Mesenchymal stem cell (in vitro differentiated cells and primary cell): ENCODE data around the gene MPRIP.
A peak's percentile ranks its signal among the peaks of the same experiment; 100 is the strongest.

Experiments used
- DNase-seq: peaks from one replicate; pipeline ENCODE4 v3.0.0-alpha.2; 2013
- H2AFZ ChIP-seq: one replicate; pipeline ENCODE4 v1.6.1; 2013; ENCODE audit warnings: low read depth, mild to moderate bottlenecking, control low read depth, inconsistent platforms, low read length, moderate library complexity
- H2AK5ac ChIP-seq: 2 replicates; pipeline ENCODE4 v1.6.1; 2013; ENCODE audit warnings: low read length, moderate library complexity, mild to moderate bottlenecking, inconsistent platforms; ENCODE audit not compliant: severe bottlenecking
- H2BK120ac ChIP-seq: one replicate; pipeline ENCODE4 v1.6.1; 2013; ENCODE audit warnings: low read depth, mild to moderate bottlenecking, inconsistent platforms, low read length, moderate library complexity
- H2BK12ac ChIP-seq, 2 experiments: one replicate each; pipeline ENCODE4 v1.6.1; 2013; ENCODE audit warnings: inconsistent platforms in 2 of 2, low read length in 2 of 2, mild to moderate bottlenecking in 2 of 2, moderate library complexity in 2 of 2, control low read depth in 1 of 2
- H2BK15ac ChIP-seq: one replicate; pipeline ENCODE4 v1.6.1; 2013; ENCODE audit warnings: mild to moderate bottlenecking, low read depth, inconsistent platforms; ENCODE audit not compliant: poor library complexity, severe bottlenecking
- H2BK5ac ChIP-seq: 2 replicates; pipeline ENCODE4 v1.6.1; 2013; ENCODE audit warnings: low read depth, mild to moderate bottlenecking, low read length, control low read depth, inconsistent platforms; ENCODE audit not compliant: poor library complexity, severe bottlenecking
- H3K14ac ChIP-seq, 2 experiments: one replicate each; pipeline ENCODE4 v1.6.1; 2013; ENCODE audit warnings: inconsistent platforms in 2 of 2, low read length in 2 of 2, control low read depth in 1 of 2, mild to moderate bottlenecking in 1 of 2, moderate library complexity in 1 of 2
- H3K18ac ChIP-seq, 2 experiments: one replicate each; pipeline ENCODE4 v1.6.1; 2013; ENCODE audit warnings: inconsistent platforms in 2 of 2, low read length in 2 of 2, control low read depth in 1 of 2, low read depth in 1 of 2, mild to moderate bottlenecking in 1 of 2
- H3K23ac ChIP-seq, 2 experiments: one replicate each; pipeline ENCODE4 v1.6.1; 2013; ENCODE audit warnings: inconsistent platforms in 2 of 2, low read length in 2 of 2, mild to moderate bottlenecking in 2 of 2, moderate library complexity in 2 of 2, control low read depth in 1 of 2
- H3K27ac ChIP-seq: 2 replicates; pipeline ENCODE4 v1.5.1; 2013; ENCODE audit warnings: mild to moderate bottlenecking, moderate library complexity, low read length, control low read depth, inconsistent platforms; ENCODE audit not compliant: poor library complexity, severe bottlenecking
- H3K27me3 ChIP-seq, 2 experiments: 2 replicates each; pipeline versions ENCODE4 v1.6.1 to v1.7.0; 2013; ENCODE audit warnings: low read length in 2 of 2, mild to moderate bottlenecking in 2 of 2, moderate library complexity in 2 of 2, control low read depth in 1 of 2, inconsistent platforms in 1 of 2; ENCODE audit not compliant: control insufficient read depth in 1 of 2, insufficient read depth in 1 of 2
- H3K36me3 ChIP-seq, 2 experiments: 2 replicates each; pipeline versions ENCODE4 v1.6.1 to v1.7.0; 2013; ENCODE audit warnings: low read length in 2 of 2, control low read depth in 1 of 2, inconsistent platforms in 1 of 2, low read depth in 1 of 2, mild to moderate bottlenecking in 1 of 2; ENCODE audit not compliant: insufficient read depth in 2 of 2, control insufficient read depth in 1 of 2
- H3K4ac ChIP-seq, 2 experiments: one replicate each; pipeline ENCODE4 v1.6.1; 2013; ENCODE audit warnings: inconsistent platforms in 2 of 2, low read length in 2 of 2, mild to moderate bottlenecking in 2 of 2, moderate library complexity in 2 of 2, control low read depth in 1 of 2, low read depth in 1 of 2
- H3K4me1 ChIP-seq: 2 replicates; pipeline ENCODE4 v1.6.1; 2013; ENCODE audit warnings: low read depth, low read length, control low read depth; ENCODE audit not compliant: control insufficient read depth, insufficient read depth
- H3K4me2 ChIP-seq: 2 replicates; pipeline ENCODE4 v1.6.1; 2013; ENCODE audit warnings: low read length, mild to moderate bottlenecking, inconsistent platforms; ENCODE audit not compliant: poor library complexity, severe bottlenecking
- H3K4me3 ChIP-seq, 2 experiments: 2 replicates each; pipeline versions ENCODE4 v1.5.1 to v1.7.0; 2013; ENCODE audit warnings: low read length in 2 of 2, mild to moderate bottlenecking in 2 of 2, control low read depth in 1 of 2, low read depth in 1 of 2; ENCODE audit not compliant: insufficient read depth in 1 of 2
- H3K79me1 ChIP-seq: replicated peaks from 2 replicates; pipeline ENCODE4 v1.6.1; 2013; ENCODE audit warnings: mild to moderate bottlenecking, control low read depth, low read length, inconsistent platforms; ENCODE audit not compliant: poor library complexity, severe bottlenecking
- H3K9ac ChIP-seq: 2 replicates; pipeline ENCODE4 v1.7.0; 2013; ENCODE audit warnings: mild to moderate bottlenecking, low read length, moderate library complexity
- H3K9me3 ChIP-seq: 2 replicates; pipeline ENCODE4 v1.7.0; 2013; ENCODE audit warnings: mild to moderate bottlenecking, low read length; ENCODE audit not compliant: control insufficient read depth
- H4K8ac ChIP-seq: one replicate; pipeline ENCODE4 v1.6.1; 2013; ENCODE audit warnings: inconsistent platforms, mild to moderate bottlenecking, low read length, moderate library complexity
- H4K91ac ChIP-seq: one replicate; pipeline ENCODE4 v1.6.1; 2013; ENCODE audit warnings: mild to moderate bottlenecking, low read length, inconsistent platforms
- WGBS: methylation state at CpG from one replicate; pipeline ENCODE4 v1.1.7; 2013; ENCODE audit warnings: mixed read lengths; 5-methylcytosine and 5-hydroxymethylcytosine counted together

Gene MPRIP

DNA sequence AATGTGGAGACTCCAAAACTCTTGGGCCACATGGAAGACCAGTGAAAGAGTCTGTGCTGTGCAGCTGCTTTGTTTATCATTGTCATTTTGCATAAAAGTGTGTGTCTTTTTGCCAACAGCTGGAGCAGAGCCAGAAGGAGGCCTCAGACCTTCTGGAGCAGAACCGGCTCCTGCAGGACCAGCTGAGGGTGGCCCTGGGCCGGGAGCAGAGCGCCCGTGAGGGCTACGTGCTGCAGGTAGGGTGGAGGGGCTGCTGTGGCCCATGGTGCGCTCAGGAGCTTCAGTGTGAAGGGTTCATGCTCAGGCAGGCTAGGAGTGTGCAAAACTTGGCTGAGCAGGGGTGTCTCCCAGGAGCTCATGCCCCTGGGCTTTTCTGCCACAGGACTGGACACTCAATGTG lies 118.9 kb downstream of the MPRIP start:
- 98% methylated on average over 6 of the region's 6 CpGs for WGBS
- H3K27ac ChIP-seq: no peak overlapping the region

DNA sequence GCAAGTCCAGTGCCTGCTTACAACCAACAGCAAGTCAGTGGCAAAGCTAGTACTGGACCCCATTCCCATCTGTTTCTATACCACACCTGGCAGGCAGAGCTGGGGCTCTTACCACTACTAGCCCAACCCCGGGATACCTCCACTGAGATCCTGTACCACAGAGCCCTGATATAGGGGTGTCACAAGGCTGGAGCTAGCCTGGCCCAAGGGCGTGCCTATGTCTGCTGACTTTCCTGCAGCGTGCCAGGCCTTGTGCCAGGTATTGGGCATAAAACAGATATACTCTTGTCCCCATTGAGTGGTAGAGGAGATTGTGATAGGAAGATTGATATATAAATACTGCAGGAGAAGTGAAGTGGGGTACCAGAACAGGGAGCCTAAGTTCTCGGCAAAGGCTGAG lies 119.5 kb downstream of the MPRIP start:
- Histone ChIP-seq H3K4ac (no peak overlapping the region), H2BK12ac (no peak overlapping the region), H2BK15ac (no peak overlapping the region), H2AK5ac (no peak overlapping the region), H3K4me1 (peaks cover 8% of the 10 kb centered on the region), H3K14ac (no peak overlapping the region), H3K27ac (no peak overlapping the region), H4K8ac (no peak overlapping the region), H3K27me3 (no peaks in the 10 kb centered on the region), H3K4me3 (no peak overlapping the region), H3K9ac (no peak overlapping the region), H3K36me3 (peaks cover 82 to 93% of the 10 kb centered on the region in 2 experiments), H2AFZ (no peak overlapping the region), H2BK120ac (no peak overlapping the region), H3K4me2 (no peak overlapping the region), H3K9me3 (no peaks in the 10 kb centered on the region), H3K23ac (no peak overlapping the region), H2BK5ac (no peak overlapping the region), H3K79me1 (peaks cover 47% of the 10 kb centered on the region), H3K18ac (no peak overlapping the region), H4K91ac (no peak overlapping the region)
- no peak for DNase-seq
- WGBS: 99% methylated on average over 4 of the region's 4 CpGs

More for the DNA sequence above, 118.9 kb downstream of the MPRIP start:
- H3K36me3 ChIP-seq: peaks cover 80 to 86% of the 10 kb centered on the region in 2 experiments
- no peak for DNase-seq
- H3K4ac ChIP-seq: no peak overlapping the region
- H2BK12ac ChIP-seq: no peak overlapping the region
- no peak overlapping the region for H3K9ac ChIP-seq
- H2BK15ac ChIP-seq: no peak overlapping the region
- no peak overlapping the region for H4K91ac ChIP-seq
- no peak overlapping the region for H3K18ac ChIP-seq
- H3K9me3 ChIP-seq: no peaks in the 10 kb centered on the region
- peaks cover 13% of the 10 kb centered on the region for H3K4me1 ChIP-seq
- no peak overlapping the region for H3K23ac ChIP-seq
- no peak overlapping the region for H3K14ac ChIP-seq
- no peak overlapping the region for H2BK5ac ChIP-seq
- no peak overlapping the region for H2BK120ac ChIP-seq
- peaks cover 43% of the 10 kb centered on the region for H3K79me1 ChIP-seq
- no peak overlapping the region for H2AK5ac ChIP-seq
- no peak overlapping the region for H3K4me2 ChIP-seq
- H4K8ac ChIP-seq: no peak overlapping the region
- H3K4me3 ChIP-seq: no peak overlapping the region
- no peaks in the 10 kb centered on the region for H3K27me3 ChIP-seq
- H2AFZ ChIP-seq: no peak overlapping the region

DNA sequence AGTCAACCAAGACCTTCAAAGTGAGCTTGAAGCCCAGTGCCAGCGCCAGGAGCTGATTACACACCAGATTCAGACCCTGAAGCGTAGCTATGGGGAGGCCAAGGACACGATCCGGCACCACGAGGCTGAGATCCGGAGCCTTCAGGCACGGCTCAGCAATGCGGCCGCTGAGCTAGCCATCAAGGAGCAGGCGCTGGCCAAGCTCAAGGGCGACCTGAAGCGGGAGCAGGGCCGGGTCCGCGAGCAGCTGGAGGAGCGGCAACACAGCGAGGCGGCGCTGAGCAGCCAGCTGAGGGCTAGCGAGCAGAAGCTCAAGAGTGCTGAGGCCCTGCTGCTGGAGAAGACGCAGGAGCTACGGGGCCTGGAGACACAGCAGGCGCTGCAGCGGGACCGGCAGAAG lies 121.9 kb downstream of the MPRIP start:
- Histone ChIP-seq H3K79me1 (peaks cover 58% of the 10 kb centered on the region), H2BK15ac (no peak overlapping the region), H3K36me3 (peaks cover 84 to 99% of the 10 kb centered on the region in 2 experiments), H4K91ac (no peak overlapping the region), H3K4me2 (no peak overlapping the region), H4K8ac (no peak overlapping the region), H3K18ac (no peak overlapping the region), H2AK5ac (no peak overlapping the region), H3K4me1 (no peaks in the 10 kb centered on the region), H2BK12ac (no peak overlapping the region), H3K4ac (no peak overlapping the region), H3K4me3 (no peak overlapping the region), H2BK5ac (no peak overlapping the region), H3K23ac (no peak overlapping the region), H2AFZ (no peak overlapping the region), H3K14ac (no peak overlapping the region), H3K9ac (no peak overlapping the region), H2BK120ac (no peak overlapping the region), H3K27ac (no peak overlapping the region), H3K27me3 (no peaks in the 10 kb centered on the region), H3K9me3 (no peaks in the 10 kb centered on the region)
- whole genome bisulfite sequencing: 98% methylated on average over 25 of the region's 25 CpGs
- DNase-seq: no peak

- 98% methylated on average over 17 of the region's 17 CpGs for WGBS
- Histone ChIP-seq H2BK120ac (no peak overlapping the region), H3K27ac (no peak overlapping the region), H2AK5ac (no peak overlapping the region), H3K4me3 (no peak overlapping the region), H3K9ac (no peak overlapping the region), H3K4me1 (no peaks in the 10 kb centered on the region), H4K8ac (no peak overlapping the region), H3K9me3 (no peaks in the 10 kb centered on the region), H3K79me1 (peaks cover 59% of the 10 kb centered on the region), H2AFZ (no peak overlapping the region), H3K36me3 (peaks cover 86 to 99% of the 10 kb centered on the region in 2 experiments), H3K18ac (no peak overlapping the region), H4K91ac (no peak overlapping the region), H3K14ac (peak overlapping the region in 1 of 2 experiments; percentile 26), H3K27me3 (no peaks in the 10 kb centered on the region), H3K4ac (no peak overlapping the region), H3K23ac (no peak overlapping the region), H3K4me2 (no peak overlapping the region), H2BK12ac (no peak overlapping the region), H2BK5ac (no peak overlapping the region), H2BK15ac (no peak overlapping the region)
- no peak for DNase-seq
These were observed 122.4 kb downstream of the MPRIP start for GRCh38 chr17:17164676-17165075.
